K562 (cell line): ENCODE results near the gene B3GALT6. TPM values are rescaled to one million over a fixed set of nuclear protein-coding genes. Genes with fewer than 3 reads are reported as not detected.

Experiments used
- ATAC-seq: fragments of 200-7000 bp; cut with Tn5 transposase; 3 replicates; pipeline ENCODE4 v1.9.1; 2020; ENCODE audit warnings: moderate library complexity
- BruUV-seq: library from RNA; stranded (reverse); fragments of 400-500 nt; replicated peaks from 2 replicates; lab custom pipeline; 2021; lab: Mats Ljungman, UMichigan
- CTCF ChIA-PET: fragments of 300-600 bp; formaldehyde crosslinking; extraction: SDS; loops from one replicate; lab custom pipeline; 2021; ENCODE audit warnings: low intra/inter-chr PET ratio; lab: Yijun Ruan, JAX
- POLR2A ChIA-PET: fragments of 300-600, 350-650 bp; sonication (Branson Sonifier 250); formaldehyde crosslinking; extraction: SDS; loops from one replicate; lab custom pipeline; 2021; ENCODE audit warnings: antibody characterized with exemption, inconsistent platforms; lab: Yijun Ruan, JAX
- DNase-seq, 4 experiments: peaks; one replicate each; pipeline versions ENCODE4 v3.0.0 to v3.0.0-alpha.2; 2011 to 2018; ENCODE audit warnings: low spot score in 3 of 4, mixed read lengths in 3 of 4; ENCODE audit errors: extremely low read depth in 1 of 4
- FAIRE-seq: peaks from 2 replicates; lab custom pipeline; 2011; peaks lifted over from hg19 to GRCh38; lab: Jason Lieb, UNC
- H2AFZ ChIP-seq: 2 replicates; pipeline ENCODE4 v1.6.0; 2011; ENCODE audit warnings: low read depth, low read length, control low read depth, inconsistent platforms
- H3K27ac ChIP-seq: fragments of 200-600 bp; 3 replicates; pipeline ENCODE4 v1.8.0; 2011; ENCODE audit warnings: low read depth, mild to moderate bottlenecking, control low read depth, inconsistent platforms, low read length, moderate library complexity, mixed read lengths; ENCODE audit errors: extremely low read depth
- H3K27me3 ChIP-seq, 2 experiments: fragments of 300-600 bp in 1 of 2; 2 replicates in 1 of 2; 3 replicates in 1 of 2; pipeline versions ENCODE4 v1.6.0 to v1.8.0; 2011; ENCODE audit warnings: inconsistent platforms in 2 of 2, low read length in 2 of 2, mild to moderate bottlenecking in 1 of 2, mixed read lengths in 1 of 2, moderate library complexity in 1 of 2; ENCODE audit not compliant: control insufficient read depth in 2 of 2, insufficient read depth in 2 of 2
- H3K36me3 ChIP-seq: fragments of 300-600 bp; 3 replicates; pipeline ENCODE4 v1.8.0; 2011; ENCODE audit warnings: mild to moderate bottlenecking, low read length, inconsistent platforms; ENCODE audit not compliant: control insufficient read depth, insufficient read depth
- H3K4me1 ChIP-seq, 2 experiments: fragments of 200-600 bp in 1 of 2; replicated peaks in 1 of 2; 2 replicates in 1 of 2; 3 replicates in 1 of 2; pipeline versions ENCODE4 v1.5.1 to v1.8.0; 2011; ENCODE audit warnings: inconsistent platforms in 2 of 2, low read length in 2 of 2, mild to moderate bottlenecking in 1 of 2, mixed read lengths in 1 of 2, moderate library complexity in 1 of 2; ENCODE audit not compliant: control insufficient read depth in 2 of 2, insufficient read depth in 2 of 2
- H3K4me2 ChIP-seq: 2 replicates; pipeline ENCODE4 v1.6.1; 2011; ENCODE audit warnings: low read length, control low read depth, inconsistent platforms, mixed read lengths; ENCODE audit not compliant: insufficient read depth
- H3K4me3 ChIP-seq: fragments of 200-600 bp; sonication (generic), shearing (Covaris generic); 2 replicates; pipeline ENCODE4 v1.5.1; 2016; ENCODE audit warnings: control low read depth, inconsistent platforms
- H3K79me2 ChIP-seq: fragments of 200-600 bp; 3 replicates; pipeline ENCODE4 v1.8.0; 2011; ENCODE audit warnings: low read length, inconsistent platforms; ENCODE audit not compliant: control insufficient read depth, insufficient read depth
- H3K9ac ChIP-seq, 2 experiments: 2 replicates each; pipeline versions ENCODE4 v1.6.0 to v1.6.1; 2011; ENCODE audit warnings: low read depth in 2 of 2, low read length in 2 of 2, control low read depth in 1 of 2, inconsistent platforms in 1 of 2, mild to moderate bottlenecking in 1 of 2, mixed read lengths in 1 of 2; ENCODE audit not compliant: insufficient read depth in 1 of 2
- H3K9me1 ChIP-seq: one replicate; pipeline ENCODE4 v1.6.0; 2011; ENCODE audit warnings: inconsistent platforms, mild to moderate bottlenecking, low read length, moderate library complexity; ENCODE audit not compliant: control insufficient read depth, insufficient read depth
- H3K9me3 ChIP-seq: replicated peaks from 2 replicates; pipeline ENCODE4 v1.5.1; 2011; ENCODE audit warnings: low read depth, low read length, inconsistent platforms; ENCODE audit not compliant: control insufficient read depth, insufficient read depth
- H4K20me1 ChIP-seq: replicated peaks from 2 replicates; pipeline ENCODE4 v1.6.1; 2011; ENCODE audit warnings: low read length, inconsistent platforms, mixed read lengths; ENCODE audit not compliant: control insufficient read depth, insufficient read depth
- ARNT ChIP-seq, 2 experiments: fragments of 450-650 bp; IDR thresholded peaks; 2 replicates each; pipeline ENCODE4 v1.6.1; 2016; ENCODE audit warnings: mild to moderate bottlenecking in 1 of 2
- CTCF ChIP-seq, 3 experiments: IDR thresholded peaks in 2 of 3; conservative IDR thresholded peaks in 1 of 3; 2 replicates each; pipeline ENCODE4 v1.5.1; 2011 to 2012; ENCODE audit warnings: low read length in 3 of 3, mild to moderate bottlenecking in 3 of 3, control low read depth in 2 of 3, improper control_type of control experiment in 1 of 3, inconsistent platforms in 1 of 3, low read depth in 1 of 3, mixed read lengths in 1 of 3, moderate library complexity in 1 of 3; ENCODE audit not compliant: insufficient read depth in 2 of 3
- HMGXB4 ChIP-seq: sonication (generic); formaldehyde crosslinking; IDR thresholded peaks from 2 replicates; pipeline ENCODE4 v1.8.1; 2023; ENCODE audit warnings: mild to moderate bottlenecking, missing genetic modification reagents
- ILK ChIP-seq: fragments of 450-650 bp; IDR thresholded peaks from 2 replicates; pipeline ENCODE4 v1.6.1; 2016; ENCODE audit warnings: missing genetic modification characterization, low read depth, mild to moderate bottlenecking, missing compliant biosample characterization, moderate library complexity, borderline replicate concordance
- OTX1 ChIP-seq: fragments of 450-650 bp; formaldehyde crosslinking; IDR thresholded peaks from 2 replicates; pipeline ENCODE4 v1.4.0; 2022; ENCODE audit warnings: mild to moderate bottlenecking
- RBM15 ChIP-seq: fragments of 200-400 bp; formaldehyde crosslinking; IDR thresholded peaks from 2 replicates; pipeline ENCODE4 v1.6.1; 2018; ENCODE audit warnings: mild to moderate bottlenecking, low read length, moderate library complexity; ENCODE audit not compliant: insufficient read depth
- RBM22 ChIP-seq: fragments of 200-400 bp; formaldehyde crosslinking; IDR thresholded peaks from 2 replicates; pipeline ENCODE4 v1.6.1; 2018; ENCODE audit warnings: low read length, low read depth; ENCODE audit not compliant: poor library complexity, severe bottlenecking
- SREBF1 ChIP-seq: fragments of 150-350 bp; IDR thresholded peaks from 2 replicates; pipeline ENCODE4 v1.6.1; 2014; ENCODE audit warnings: antibody characterized with exemption, low read depth, low read length, borderline replicate concordance
- TBL1XR1 ChIP-seq, 2 experiments: IDR thresholded peaks; 2 replicates each; pipeline ENCODE4 v1.6.1; 2012; ENCODE audit warnings: improper control_type of control experiment in 2 of 2, low read length in 2 of 2, mild to moderate bottlenecking in 1 of 2
- ZBTB11 ChIP-seq, 3 experiments: fragments of 200-800 bp in 1 of 3; fragments of 250-450 bp in 1 of 3; fragments of 450-650 bp in 1 of 3; sonication (Bioruptor Pico) in 1 of 3; sonication (Bioruptor generic) in 1 of 3; formaldehyde crosslinking in 1 of 3; IDR thresholded peaks; 2 replicates each; pipeline versions ENCODE4 v1.6.1 to v1.8.0; 2016 to 2022; ENCODE audit warnings: mild to moderate bottlenecking in 2 of 3, missing genetic modification characterization in 2 of 3, missing compliant biosample characterization in 1 of 3, moderate library complexity in 1 of 3
- ZNF707 ChIP-seq: fragments of 250-450 bp; sonication (Bioruptor Pico); conservative IDR thresholded peaks from 2 replicates; pipeline ENCODE4 v1.8.0; 2022; ENCODE audit warnings: inconsistent platforms, mild to moderate bottlenecking, moderate library complexity
- WGBS: fragments of 100-300 bp; shearing (Covaris generic); methylation state at CpG from one replicate; pipeline ENCODE4 v1.1.6; 2016; ENCODE audit warnings: low coverage, mixed read lengths; ENCODE audit not compliant: insufficient coverage; ENCODE audit errors: missing lambda C conversion rate; 5-methylcytosine and 5-hydroxymethylcytosine counted together
- in situ Hi-C: fragments of 300-500 bp; cut with MboI; formaldehyde crosslinking; loops from 4 replicates; pipeline ENCODE4 v1.15.0; 2018; ENCODE audit warnings: inconsistent platforms, mixed read lengths
- intact Hi-C: fragments of 100-400 bp; cut with micrococcal nuclease; formaldehyde crosslinking; loops from 2 replicates; pipeline ENCODE4 v1.14.2; 2022
- polyA plus RNA-seq, 8 experiments: library from polyadenylated mRNA; depleted of rRNA in 4 of 8; stranded (reverse) in 5 of 8; unstranded in 3 of 8; fragments of >200 nt; fragmentation: Nextera tagmentation in 2 of 8; fragmentation: Illumina TruSeq in 1 of 8; extraction: Ambion mirVana in 2 of 8; extraction: Trizol in 1 of 8; gene quantifications; 2 replicates each; pipeline versions ENCODE4 v1.2.1 to v1.2.3, GENCODE V29; 2011 to 2014; ENCODE audit warnings: inconsistent platforms in 1 of 8, missing spikeins in 1 of 8
- total RNA-seq, 7 experiments: library from RNA; depleted of rRNA in 6 of 7; stranded (reverse); fragments of >200 nt in 6 of 7; fragmentation: Illumina TruSeq in 2 of 7; extraction: Trizol in 2 of 7; gene quantifications; 2 replicates each; pipeline versions ENCODE4 v1.2.1 to v1.2.3, GENCODE V29; 2011 to 2021; ENCODE audit warnings: low replicate concordance in 1 of 7

B3GALT6 gene
- total and polyA plus RNA-seq, 9 of the 15 experiments (the other 6 are each of a cell fraction or from before 2014, with no cell fraction given) = 0.68 to 29.8 (median 9.9) TPM

- TF ChIP-seq CTCF (IDR thresholded peaks at IDR 0.05 in 2 of 3, conservative IDR thresholded peaks at IDR 0.05 in 1 of 3; ENCODE audit: insufficient read depth in 2 of 3, low read depth in 1 of 3, low read length in 3 of 3) (no peak), SREBF1 (no peak), OTX1 (CRISPR knock-in tag) (no peak), RBM22 (no peak), RBM15 (no peak), ARNT (IDR thresholded peaks at IDR 0.05) (no peak)
Measured at GRCh38 chr1:1232796-1233566, 944 bp downstream of the B3GALT6 start (continued).

- DNase-seq (no peak), FAIRE-seq (peak; percentile 69), ATAC-seq (no peak)
- peaks cover 32% of the 10 kb centered on the region; the same call in 2 of the 3 replicates for H3K36me3 ChIP-seq
- no peak overlapping the region for H3K27ac ChIP-seq
- peaks cover 6 to 84% of the 10 kb centered on the region in 2 experiments; a peak in 4 of 5 replicates for H3K4me1 ChIP-seq
- peak overlapping the region; percentile 49; the same call in 1 of the 2 replicates for H3K4me2 ChIP-seq
- no peaks in the 10 kb centered on the region for H3K9me1 ChIP-seq
- POLR2A ChIA-PET = interaction anchor here (0.7 kb wide), 1 partner anchor 118 kb away, joined by 3 read pairs; the partner anchor contains the start of gene C1orf159
- CTCF ChIA-PET = no interaction called here
- no peaks in the 10 kb centered on the region for H4K20me1 ChIP-seq
- in situ Hi-C loops = no loop called here
- H3K9me3 ChIP-seq = peaks cover 9% of the 10 kb centered on the region
- 92% methylated on average over 15 of the region's 15 CpGs for WGBS
- no peaks in the 10 kb centered on the region for H3K27me3 ChIP-seq
- H3K9ac ChIP-seq = no peak overlapping the region
- no peak overlapping the region for H2AFZ ChIP-seq
- peaks cover 61% of the 10 kb centered on the region for H3K79me2 ChIP-seq
- intact Hi-C loops = loop anchor here (5.0 kb wide), 1 partner anchor 111 kb away; no protein-coding TSS in a partner anchor
- H3K4me3 ChIP-seq = no peak overlapping the region
- no TSS peak for BruUV-seq
- TF ChIP-seq ZNF707 (CRISPR knock-in tag) (0 out of 2 replicates have a peak, but pooled peaks have one; percentile 51), HMGXB4 (no peak), ILK (no peak), TBL1XR1 (IDR thresholded peaks at IDR 0.05; ENCODE audit: low read length in 2 of 2) (no peak), ZBTB11 (CRISPR knock-in tag; IDR thresholded peaks at IDR 0.05) (peak in 1 of 3 experiments; percentile 59; a peak in 1 of 6 replicates)
Measured at GRCh38 chr1:1233567-1233892, 1.5 kb downstream of the B3GALT6 start.
